Thyroid gland (tissue), 4 donors: ENCODE results near the gene IFNAR2.

ENCODE experiments used
- POLR2A ChIP-seq, 2 donors: fragments of 450-650 bp; IDR thresholded peaks; one replicate each; pipeline ENCODE4 v1.6.1; 2017; ENCODE audit warnings: antibody characterized with exemption in 2 of 2, mild to moderate bottlenecking in 2 of 2, moderate library complexity in 1 of 2
- TF ChIP-seq, protein P1 (sequence below), 6 experiments: fragments of 200-600 bp in 3 of 6; fragments of 450-650 bp in 3 of 6; sonication (generic) in 3 of 6; IDR thresholded peaks; one replicate each; pipeline ENCODE4 v1.5.1; 2016 to 2019; ENCODE audit warnings: antibody characterized with exemption in 6 of 6, mild to moderate bottlenecking in 2 of 6, inconsistent platforms in 1 of 6, moderate library complexity in 1 of 6

DNA sequence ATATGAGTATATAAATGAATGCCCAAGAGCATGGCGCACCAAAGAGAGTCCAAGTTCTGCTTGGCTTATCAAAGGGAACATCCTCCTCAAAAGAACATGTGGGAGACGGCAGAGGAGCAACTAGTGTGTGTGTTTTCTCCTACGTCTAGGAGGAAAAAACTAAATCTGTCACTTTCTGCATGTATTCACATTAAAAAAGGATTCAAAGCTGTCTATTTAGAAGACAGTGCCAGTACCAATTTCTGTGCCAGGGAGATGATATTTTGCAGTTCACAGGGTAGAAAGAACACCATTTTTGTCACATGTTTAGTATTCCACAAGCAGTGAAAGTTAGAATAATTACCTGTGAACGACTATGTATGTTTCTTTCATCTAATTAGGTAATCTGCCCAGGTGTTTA is 42.5 kb upstream of the IFNAR2 start:
- no peak for TF ChIP-seq POLR2A (IDR thresholded peaks at IDR 0.05)
- TF ChIP-seq, protein P1, sequence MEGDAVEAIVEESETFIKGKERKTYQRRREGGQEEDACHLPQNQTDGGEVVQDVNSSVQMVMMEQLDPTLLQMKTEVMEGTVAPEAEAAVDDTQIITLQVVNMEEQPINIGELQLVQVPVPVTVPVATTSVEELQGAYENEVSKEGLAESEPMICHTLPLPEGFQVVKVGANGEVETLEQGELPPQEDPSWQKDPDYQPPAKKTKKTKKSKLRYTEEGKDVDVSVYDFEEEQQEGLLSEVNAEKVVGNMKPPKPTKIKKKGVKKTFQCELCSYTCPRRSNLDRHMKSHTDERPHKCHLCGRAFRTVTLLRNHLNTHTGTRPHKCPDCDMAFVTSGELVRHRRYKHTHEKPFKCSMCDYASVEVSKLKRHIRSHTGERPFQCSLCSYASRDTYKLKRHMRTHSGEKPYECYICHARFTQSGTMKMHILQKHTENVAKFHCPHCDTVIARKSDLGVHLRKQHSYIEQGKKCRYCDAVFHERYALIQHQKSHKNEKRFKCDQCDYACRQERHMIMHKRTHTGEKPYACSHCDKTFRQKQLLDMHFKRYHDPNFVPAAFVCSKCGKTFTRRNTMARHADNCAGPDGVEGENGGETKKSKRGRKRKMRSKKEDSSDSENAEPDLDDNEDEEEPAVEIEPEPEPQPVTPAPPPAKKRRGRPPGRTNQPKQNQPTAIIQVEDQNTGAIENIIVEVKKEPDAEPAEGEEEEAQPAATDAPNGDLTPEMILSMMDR (IDR thresholded peaks at IDR 0.05) = no peak
